ENCODE results near the gene GLIS1. TPM values are rescaled to one million over a fixed set of nuclear protein-coding genes. Genes with fewer than 3 reads are reported as not detected.

The GLIS1 gene
- total RNA-seq, 1 donor from 2014 or later: 0.07 TPM

DNA sequence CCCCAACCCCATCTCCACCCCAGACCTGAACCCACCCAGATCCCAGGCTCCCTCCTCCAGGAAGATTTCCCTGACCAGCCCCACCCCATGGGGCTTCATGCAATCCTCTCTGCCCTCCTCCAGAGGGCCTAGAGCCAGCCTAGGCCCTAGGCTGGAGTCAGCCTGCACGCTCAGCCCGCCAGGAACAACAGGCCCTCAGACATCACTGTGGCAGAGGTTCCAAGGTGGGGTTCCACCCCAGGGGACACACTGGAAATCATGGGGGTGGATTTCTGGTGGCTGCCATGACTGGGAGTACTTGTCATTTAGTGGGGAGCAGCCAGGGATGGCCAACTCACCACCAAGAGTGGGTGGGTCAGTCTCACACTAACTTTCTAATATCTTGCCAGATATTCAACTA, 122.0 kb downstream of the GLIS1 start:
- Mint-ChIP-seq H3K27me3 (ENCODE audit: low read depth, unreplicated experiment) (peaks cover 10% of the 10 kb centered on the region), H3K27ac (ENCODE audit: unreplicated experiment) (no peak overlapping the region), H3K36me3 (ENCODE audit: low read depth, unreplicated experiment) (no peaks in the 10 kb centered on the region), H3K4me3 (ENCODE audit: unreplicated experiment) (no peak overlapping the region), H3K4me1 (ENCODE audit: low read depth, unreplicated experiment) (no peaks in the 10 kb centered on the region), H3K9me3 (ENCODE audit: unreplicated experiment) (no peaks in the 10 kb centered on the region)
- peaks cover 54% of the 10 kb centered on the region for H3K79me2 ChIP-seq (ENCODE audit: insufficient read depth, low read length)
- DNase-seq (ENCODE audit: low read depth): peak; percentile 5
- H3K27ac ChIP-seq (ENCODE audit: low read depth, low read length): no peak overlapping the region
- H4K20me1 ChIP-seq (ENCODE audit: insufficient read depth, low read length): peaks cover 81% of the 10 kb centered on the region
- H3K4me3 ChIP-seq (ENCODE audit: insufficient read depth, low read depth, low read length): no peak overlapping the region
- peaks cover 8% of the 10 kb centered on the region for H3K4me1 ChIP-seq (ENCODE audit: insufficient read depth, low read length)
- no peak overlapping the region for H3K9ac ChIP-seq (ENCODE audit: low read length)
- TF ChIP-seq, protein P1, sequence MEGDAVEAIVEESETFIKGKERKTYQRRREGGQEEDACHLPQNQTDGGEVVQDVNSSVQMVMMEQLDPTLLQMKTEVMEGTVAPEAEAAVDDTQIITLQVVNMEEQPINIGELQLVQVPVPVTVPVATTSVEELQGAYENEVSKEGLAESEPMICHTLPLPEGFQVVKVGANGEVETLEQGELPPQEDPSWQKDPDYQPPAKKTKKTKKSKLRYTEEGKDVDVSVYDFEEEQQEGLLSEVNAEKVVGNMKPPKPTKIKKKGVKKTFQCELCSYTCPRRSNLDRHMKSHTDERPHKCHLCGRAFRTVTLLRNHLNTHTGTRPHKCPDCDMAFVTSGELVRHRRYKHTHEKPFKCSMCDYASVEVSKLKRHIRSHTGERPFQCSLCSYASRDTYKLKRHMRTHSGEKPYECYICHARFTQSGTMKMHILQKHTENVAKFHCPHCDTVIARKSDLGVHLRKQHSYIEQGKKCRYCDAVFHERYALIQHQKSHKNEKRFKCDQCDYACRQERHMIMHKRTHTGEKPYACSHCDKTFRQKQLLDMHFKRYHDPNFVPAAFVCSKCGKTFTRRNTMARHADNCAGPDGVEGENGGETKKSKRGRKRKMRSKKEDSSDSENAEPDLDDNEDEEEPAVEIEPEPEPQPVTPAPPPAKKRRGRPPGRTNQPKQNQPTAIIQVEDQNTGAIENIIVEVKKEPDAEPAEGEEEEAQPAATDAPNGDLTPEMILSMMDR (IDR thresholded peaks at IDR 0.05; ENCODE audit: insufficient read depth, low read depth, low read length): no peak
- TF ChIP-seq EZH2 (IDR thresholded peaks at IDR 0.05; ENCODE audit: insufficient read depth, low read length): no peak
- H3K4me2 ChIP-seq (ENCODE audit: low read length): peak overlapping the region; percentile 26
- H3K27me3 ChIP-seq (ENCODE audit: insufficient read depth, low read length): no peaks in the 10 kb centered on the region
- no peak overlapping the region for H2AFZ ChIP-seq (ENCODE audit: low read depth, low read length)
- H3K36me3 ChIP-seq (ENCODE audit: insufficient read depth, low read length): no peaks in the 10 kb centered on the region
- no peaks in the 10 kb centered on the region for H3K9me3 ChIP-seq (ENCODE audit: insufficient read depth, low read depth, low read length)
- FAIRE-seq: no peak

DNA sequence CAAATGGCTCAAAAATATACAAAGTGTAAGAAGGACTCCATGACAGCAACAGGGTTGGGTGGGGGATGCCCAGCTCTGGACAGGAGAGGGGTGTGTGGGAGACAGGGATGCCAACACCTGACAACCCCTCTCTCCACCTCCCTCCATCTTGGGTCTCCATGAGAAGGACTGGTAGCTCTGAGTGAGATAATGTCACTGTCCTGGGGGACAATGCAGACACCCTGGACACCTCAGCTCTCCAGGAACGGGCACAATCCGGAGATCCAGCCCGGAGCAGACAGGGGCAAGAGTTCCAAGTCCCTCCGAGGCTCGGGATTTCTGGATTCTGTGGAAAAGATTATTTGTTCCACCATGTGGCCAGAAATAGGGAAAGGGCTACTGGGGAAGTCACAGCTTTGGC, 122.5 kb downstream of the GLIS1 start:
- Histone ChIP-seq H3K9ac (ENCODE audit: low read length) (no peak overlapping the region), H3K79me2 (ENCODE audit: insufficient read depth, low read length) (peaks cover 51% of the 10 kb centered on the region), H3K4me2 (ENCODE audit: low read length) (no peak overlapping the region), H3K9me3 (ENCODE audit: insufficient read depth, low read depth, low read length) (no peaks in the 10 kb centered on the region), H3K27ac (ENCODE audit: low read depth, low read length) (no peak overlapping the region), H3K27me3 (ENCODE audit: insufficient read depth, low read length) (no peaks in the 10 kb centered on the region), H3K36me3 (ENCODE audit: insufficient read depth, low read length) (no peaks in the 10 kb centered on the region), H4K20me1 (ENCODE audit: insufficient read depth, low read length) (peaks cover 77% of the 10 kb centered on the region), H3K4me3 (ENCODE audit: insufficient read depth, low read depth, low read length) (no peak overlapping the region), H2AFZ (ENCODE audit: low read depth, low read length) (no peak overlapping the region), H3K4me1 (ENCODE audit: insufficient read depth, low read length) (peaks cover 8% of the 10 kb centered on the region)
- Mint-ChIP-seq H3K9me3 (ENCODE audit: unreplicated experiment) (no peaks in the 10 kb centered on the region), H3K27ac (ENCODE audit: unreplicated experiment) (no peak overlapping the region), H3K4me1 (ENCODE audit: low read depth, unreplicated experiment) (no peaks in the 10 kb centered on the region), H3K27me3 (ENCODE audit: low read depth, unreplicated experiment) (peaks cover 10% of the 10 kb centered on the region), H3K4me3 (ENCODE audit: unreplicated experiment) (no peak overlapping the region), H3K36me3 (ENCODE audit: low read depth, unreplicated experiment) (no peaks in the 10 kb centered on the region)
- TF ChIP-seq EZH2 (IDR thresholded peaks at IDR 0.05; ENCODE audit: insufficient read depth, low read length): no peak
- DNase-seq (ENCODE audit: low read depth) (no peak), FAIRE-seq (no peak)

DNA sequence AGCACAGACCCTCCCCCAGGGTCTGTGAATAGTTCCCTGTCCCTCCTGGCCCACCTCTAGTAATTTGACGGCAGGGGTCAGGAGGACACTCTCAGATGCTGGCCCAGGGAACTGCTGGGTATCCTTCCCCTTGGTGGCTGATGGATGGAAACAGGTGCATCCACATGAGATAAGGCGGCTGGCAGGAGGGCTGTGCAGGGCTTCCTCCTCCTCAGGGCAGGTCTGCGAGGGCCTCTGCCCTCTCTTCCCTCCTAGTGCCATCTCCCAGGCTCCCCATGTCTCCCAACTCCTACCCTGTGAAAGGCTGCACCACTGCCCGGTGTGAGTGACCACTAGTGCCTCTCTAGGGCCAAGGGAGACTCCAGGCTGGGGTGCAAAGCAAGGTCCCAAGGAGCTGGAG, 123.9 kb downstream of the GLIS1 start:
- Mint-ChIP-seq H3K4me3 (ENCODE audit: unreplicated experiment) (no peak overlapping the region), H3K4me1 (ENCODE audit: low read depth, unreplicated experiment) (no peaks in the 10 kb centered on the region), H3K9me3 (ENCODE audit: unreplicated experiment) (peaks cover 2% of the 10 kb centered on the region), H3K36me3 (ENCODE audit: low read depth, unreplicated experiment) (no peaks in the 10 kb centered on the region), H3K27ac (ENCODE audit: unreplicated experiment) (no peak overlapping the region), H3K27me3 (ENCODE audit: low read depth, unreplicated experiment) (peaks cover 10% of the 10 kb centered on the region)
- Histone ChIP-seq H3K4me2 (ENCODE audit: low read length) (no peak overlapping the region), H3K36me3 (ENCODE audit: insufficient read depth, low read length) (no peaks in the 10 kb centered on the region), H3K79me2 (ENCODE audit: insufficient read depth, low read length) (peaks cover 41% of the 10 kb centered on the region), H2AFZ (ENCODE audit: low read depth, low read length) (no peak overlapping the region), H3K4me1 (ENCODE audit: insufficient read depth, low read length) (peaks cover 8% of the 10 kb centered on the region), H4K20me1 (ENCODE audit: insufficient read depth, low read length) (peaks cover 63% of the 10 kb centered on the region), H3K9me3 (ENCODE audit: insufficient read depth, low read depth, low read length) (no peaks in the 10 kb centered on the region), H3K27me3 (ENCODE audit: insufficient read depth, low read length) (no peaks in the 10 kb centered on the region), H3K9ac (ENCODE audit: low read length) (no peak overlapping the region), H3K4me3 (ENCODE audit: insufficient read depth, low read depth, low read length) (no peak overlapping the region), H3K27ac (ENCODE audit: low read depth, low read length) (no peak overlapping the region)
- FAIRE-seq (no peak), DNase-seq (ENCODE audit: low read depth) (no peak)
- TF ChIP-seq, protein P1 (IDR thresholded peaks at IDR 0.05; ENCODE audit: insufficient read depth, low read depth, low read length): no peak
- no peak for TF ChIP-seq EZH2 (IDR thresholded peaks at IDR 0.05; ENCODE audit: insufficient read depth, low read length)
